Measurements from ENCODE around the gene COPB1. TPM values are rescaled to one million over a fixed set of nuclear protein-coding genes. Genes with fewer than 3 reads are reported as not detected.
A peak's percentile ranks its signal among the peaks of the same experiment; 100 is the strongest.

Gene COPB1
- total RNA-seq, 1 donor from 2014 or later: 224 TPM

DNA sequence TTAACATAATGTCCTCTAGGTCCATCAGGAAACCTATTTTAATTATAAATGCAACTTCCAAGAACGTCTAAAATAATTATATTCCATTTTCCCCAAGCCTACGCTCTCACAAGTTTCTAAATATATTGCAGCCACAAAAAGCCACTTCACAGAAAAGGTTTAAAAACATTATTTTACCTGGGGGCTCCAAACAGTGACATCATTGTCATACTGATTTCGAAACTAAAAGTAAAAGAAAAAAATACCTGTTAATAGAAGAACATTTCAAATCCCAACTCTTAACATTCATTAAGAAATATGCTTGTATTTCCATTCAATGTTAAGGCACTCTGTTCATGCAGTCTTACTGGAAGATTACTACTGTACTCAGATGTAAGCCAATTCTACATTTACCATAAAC, 19.2 kb upstream of the COPB1 start:
- no peak for DNase-seq (ENCODE audit: low read depth)

GRCh38 chr11:14513800-14514199, 14.2 kb upstream of the COPB1 start:
- DNase-seq (ENCODE audit: low read depth): no peak

DNA sequence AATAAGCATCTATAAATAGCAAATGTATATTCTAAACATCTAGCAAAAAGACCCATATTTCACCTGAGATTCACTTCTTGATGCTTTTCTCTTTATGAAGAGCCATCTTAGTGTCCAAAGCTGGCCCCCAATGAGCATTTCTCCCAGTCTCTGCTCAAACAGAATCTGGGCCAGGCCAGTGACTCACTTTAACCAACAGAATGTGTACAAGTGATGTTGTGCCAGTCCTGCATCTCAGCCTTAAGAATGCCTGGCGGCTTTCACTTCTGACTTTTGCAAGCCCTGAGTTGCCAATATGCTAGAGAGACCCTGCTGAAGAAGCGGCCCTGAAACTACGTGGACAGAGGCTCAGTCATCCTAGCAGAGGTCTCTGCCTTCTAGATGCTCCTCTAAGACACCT, 6.9 kb upstream of the COPB1 start:
- peak; percentile 5 for DNase-seq (ENCODE audit: low read depth)

DNA sequence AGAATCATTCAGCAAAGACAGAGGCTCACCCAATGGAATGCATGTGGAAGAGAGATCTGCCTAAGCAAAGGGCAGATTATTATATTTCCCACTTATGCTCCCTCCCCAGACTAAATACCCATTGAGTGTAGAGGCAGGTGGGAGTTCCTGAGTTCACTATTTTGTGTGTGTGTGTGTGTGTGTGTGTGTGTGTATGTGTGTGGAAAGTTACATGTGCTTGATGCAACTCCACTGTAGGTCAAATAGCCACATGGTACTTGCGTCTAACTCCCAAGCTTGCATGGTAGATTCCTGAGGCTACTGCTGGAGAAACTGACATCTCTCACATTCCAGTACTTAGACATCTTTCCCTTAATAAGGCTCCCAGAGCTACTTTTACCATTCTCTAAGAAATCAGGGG, 3.4 kb upstream of the COPB1 start:
- DNase-seq (ENCODE audit: low read depth): peak; percentile 2

DNA sequence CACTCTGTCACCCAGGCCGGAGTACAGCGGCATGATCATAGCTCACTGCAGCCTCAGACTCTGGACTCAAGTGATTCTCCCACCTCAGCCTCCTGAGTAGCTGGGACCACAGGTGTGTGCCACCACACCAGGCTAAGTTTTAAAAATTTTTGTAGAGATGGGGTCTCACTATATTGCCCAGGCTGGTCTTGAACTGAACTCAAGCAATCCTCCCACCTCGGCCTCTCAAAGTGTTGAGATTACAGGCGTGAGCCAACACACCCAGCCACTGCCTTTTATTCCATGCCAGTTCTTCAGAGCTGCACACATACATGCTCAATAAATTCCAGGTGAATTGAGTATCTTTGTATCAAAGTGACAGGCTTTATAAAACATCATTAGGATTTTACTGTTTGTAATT, 2.4 kb upstream of the COPB1 start:
- DNase-seq (ENCODE audit: low read depth): no peak

DNA sequence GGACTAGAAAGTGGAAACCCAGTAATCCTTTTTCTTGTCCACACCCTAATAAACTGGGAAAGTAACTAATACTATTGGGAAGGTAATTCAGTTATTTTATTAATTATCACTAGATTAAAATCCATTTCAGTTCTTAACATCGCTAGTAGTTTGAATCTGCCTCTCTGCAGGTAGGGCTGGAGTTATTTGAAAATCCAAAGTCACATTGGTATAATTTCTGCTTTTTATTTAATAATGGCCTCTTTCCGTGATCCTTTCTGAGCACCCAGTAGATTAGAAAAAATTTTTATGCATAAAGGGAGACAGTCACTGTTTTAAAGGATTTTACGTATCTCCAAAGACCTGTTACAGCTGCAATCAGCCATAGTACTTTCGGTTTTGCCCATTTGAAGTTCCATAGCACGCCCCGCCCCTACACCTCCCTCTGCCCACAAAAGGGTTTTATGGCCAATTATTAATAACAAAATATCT, 605 bp upstream of the COPB1 start:
- peak; percentile 49 for DNase-seq (ENCODE audit: low read depth)

GRCh38 chr11:14499178-14499559, 442 bp downstream of the COPB1 start:
- peak; percentile 13 for DNase-seq (ENCODE audit: low read depth)

- no peak for DNase-seq (ENCODE audit: low read depth)
These were observed 18.9 kb downstream of the COPB1 start for GRCh38 chr11:14480716-14481115.

GRCh38 chr11:14471127-14471526, 28.5 kb downstream of the COPB1 start:
- no peak for DNase-seq (ENCODE audit: low read depth)

- DNase-seq (ENCODE audit: low read depth): no peak
These were observed 36.0 kb downstream of the COPB1 start for GRCh38 chr11:14463623-14464022.

- DNase-seq (ENCODE audit: low read depth): no peak
These were observed 39.5 kb downstream of the COPB1 start for GRCh38 chr11:14460147-14460546.

- no peak for DNase-seq (ENCODE audit: low read depth)
These were observed 41.2 kb downstream of the COPB1 start for GRCh38 chr11:14458377-14458776.

GRCh38 chr11:14455648-14456430, 43.8 kb downstream of the COPB1 start:
- no peak for DNase-seq (ENCODE audit: low read depth)

GRCh38 chr11:14454861-14455632, 44.6 kb downstream of the COPB1 start:
- peak; percentile 45 for DNase-seq (ENCODE audit: low read depth)

DNA sequence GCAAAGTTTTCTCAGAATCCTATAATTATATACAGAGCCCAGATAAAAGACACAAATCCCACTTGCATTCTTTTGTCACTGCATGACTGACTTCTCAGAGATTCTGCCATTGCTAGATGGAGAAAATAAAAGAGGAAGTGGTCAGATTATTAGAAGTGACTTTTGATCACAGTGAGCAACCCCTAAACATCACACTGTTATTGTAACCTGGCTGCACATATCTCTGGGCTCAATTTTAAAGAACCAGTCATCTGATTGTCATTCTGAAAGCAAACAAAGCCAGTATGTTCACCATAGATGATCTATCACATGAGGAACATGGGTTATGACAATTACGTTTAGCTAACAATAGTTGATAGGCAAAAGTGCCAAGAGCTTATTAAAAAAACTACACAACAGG, 47.8 kb downstream of the COPB1 start:
- DNase-seq (ENCODE audit: low read depth): no peak

GRCh38 chr11:14449302-14449714, 50.3 kb downstream of the COPB1 start:
- peak; percentile 50 for DNase-seq (ENCODE audit: low read depth)

- DNase-seq (ENCODE audit: low read depth): no peak
These were observed 51.4 kb downstream of the COPB1 start for GRCh38 chr11:14448240-14448639.

DNA sequence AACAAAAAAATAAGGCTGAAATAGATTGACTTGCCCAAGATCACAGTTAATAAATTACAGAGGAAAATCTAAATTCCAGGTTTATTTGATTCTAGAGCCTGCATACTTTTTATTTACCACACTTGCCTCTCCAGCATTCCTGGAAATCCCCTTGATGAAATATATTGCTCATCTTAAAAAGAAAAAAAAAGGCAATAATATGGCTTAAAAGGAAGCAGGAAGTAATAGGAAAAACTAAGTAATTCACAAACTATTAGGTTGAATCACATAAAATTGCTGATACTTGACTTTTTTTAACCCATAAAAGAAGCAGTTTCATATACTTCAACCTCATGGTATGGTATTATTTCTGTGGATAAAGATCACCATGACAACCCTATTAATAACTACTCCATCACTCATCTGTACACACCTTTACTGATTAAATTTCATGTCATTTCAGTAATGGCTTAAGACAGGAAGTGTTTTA, 52.9 kb downstream of the COPB1 start:
- peak; percentile 24 for DNase-seq (ENCODE audit: low read depth)

DNA sequence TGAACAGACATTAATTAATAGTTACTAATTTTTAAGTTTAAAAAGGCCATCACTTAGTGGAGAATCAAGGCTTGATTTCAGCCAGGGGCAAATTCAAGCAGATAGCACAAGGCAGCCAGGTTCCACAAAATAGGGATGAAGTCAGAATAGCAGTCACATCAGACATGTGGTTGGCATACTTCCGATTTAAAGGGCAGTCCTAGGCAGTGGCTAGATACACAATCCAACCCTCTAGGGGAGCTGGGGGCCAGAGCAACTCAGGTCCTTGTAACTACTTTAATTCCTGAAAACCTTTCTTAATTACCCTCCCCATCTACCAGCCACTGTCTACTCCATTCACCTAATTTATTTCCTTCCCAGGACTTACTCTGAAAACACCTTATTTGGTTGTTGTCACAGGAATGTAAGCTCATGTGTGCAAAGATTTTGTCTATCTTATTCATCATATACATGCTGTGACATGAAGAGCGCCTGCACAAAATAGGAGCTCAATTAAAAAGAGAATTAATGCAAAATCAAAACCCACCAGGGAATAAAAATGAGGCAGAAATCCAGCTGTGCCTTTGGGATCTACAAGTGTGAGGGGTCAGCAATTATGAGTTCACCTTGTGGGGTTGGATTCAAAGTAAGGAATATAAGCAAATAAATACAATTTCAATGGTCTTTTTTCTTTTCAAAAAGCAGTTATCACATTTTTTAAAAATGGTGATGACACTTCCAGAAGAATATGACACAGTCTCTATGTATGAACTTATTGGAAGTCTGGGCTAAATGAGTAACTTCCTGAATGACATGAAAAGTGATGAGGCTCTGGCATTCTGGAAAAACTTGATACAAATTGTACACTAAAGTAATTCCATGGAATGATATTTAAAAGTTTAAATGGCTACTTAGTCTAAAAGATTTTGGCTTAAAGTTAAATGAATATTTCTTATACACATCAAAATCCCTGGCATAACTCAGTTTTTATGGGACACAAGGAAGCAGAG, 53.8 kb downstream of the COPB1 start:
- peak; percentile 58 for DNase-seq (ENCODE audit: low read depth)

DNA sequence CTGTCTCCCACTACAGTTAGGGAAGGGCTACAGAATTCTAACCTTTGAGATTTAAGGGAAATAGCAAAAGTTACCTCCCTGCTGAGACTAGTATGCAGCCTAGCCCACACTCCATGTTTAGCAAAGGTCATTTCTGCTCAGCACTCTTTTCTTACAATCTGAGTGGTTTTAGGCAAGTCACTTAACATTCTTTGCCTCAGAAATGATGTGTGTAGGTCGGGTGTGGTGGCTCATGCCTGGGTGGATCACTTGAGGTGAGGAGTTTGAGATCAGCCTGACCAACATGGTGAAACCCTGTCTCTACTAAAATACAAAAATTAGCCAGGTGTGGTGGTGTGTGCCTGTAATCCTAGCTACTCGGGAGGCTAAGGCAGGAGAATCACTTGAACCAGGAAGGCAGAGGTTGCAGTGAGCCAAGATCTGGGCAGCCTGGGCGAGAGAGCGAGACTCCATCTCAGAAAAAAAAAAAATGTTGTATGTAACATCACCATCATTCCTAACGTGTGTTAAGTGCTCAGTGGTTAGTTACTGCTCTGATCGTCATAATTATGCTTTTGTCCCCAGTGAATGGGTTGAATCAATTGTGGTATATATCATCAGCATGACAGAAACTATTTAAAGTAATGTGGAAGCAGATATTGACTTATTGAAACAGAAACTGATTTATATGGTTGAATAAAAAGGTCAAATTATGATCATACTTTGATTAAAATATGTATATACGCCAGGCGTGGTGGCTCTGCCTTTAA, 55.0 kb downstream of the COPB1 start:
- no peak for DNase-seq (ENCODE audit: low read depth)
